Muscle layer of duodenum (tissue), 2 donors: ENCODE results near the gene PROK1.

Experiments used
- H3K27ac ChIP-seq: one replicate; pipeline ENCODE4 v1.7.0; 2013; ENCODE audit warnings: mild to moderate bottlenecking, low read length
- H3K27me3 ChIP-seq: one replicate; pipeline ENCODE4 v1.7.0; 2013; ENCODE audit warnings: low read depth, mild to moderate bottlenecking, control low read depth, low read length
- H3K36me3 ChIP-seq, 2 donors: one replicate each; pipeline ENCODE4 v1.7.0; 2013; ENCODE audit warnings: low read length in 2 of 2, control low read depth in 1 of 2, mild to moderate bottlenecking in 1 of 2; ENCODE audit not compliant: insufficient read depth in 2 of 2, control insufficient read depth in 1 of 2
- H3K4me1 ChIP-seq, 2 donors: one replicate each; pipeline ENCODE4 v1.7.0; 2013; ENCODE audit warnings: low read length in 2 of 2, mild to moderate bottlenecking in 2 of 2, control low read depth in 1 of 2, moderate library complexity in 1 of 2; ENCODE audit not compliant: insufficient read depth in 2 of 2, control insufficient read depth in 1 of 2
- H3K4me3 ChIP-seq, 2 donors: one replicate each; pipeline ENCODE4 v1.7.0; 2013; ENCODE audit warnings: low read length in 2 of 2, low read depth in 1 of 2, mild to moderate bottlenecking in 1 of 2
- H3K9me3 ChIP-seq, 2 donors: one replicate each; pipeline ENCODE4 v1.7.0; 2013; ENCODE audit warnings: low read length in 2 of 2, control low read depth in 1 of 2, mild to moderate bottlenecking in 1 of 2; ENCODE audit not compliant: control insufficient read depth in 1 of 2
- donor health status: healthy.

PROK1 gene

GRCh38 chr1:110454328-110454727 lies 3.4 kb downstream of the PROK1 start:
- H3K27me3 ChIP-seq = peaks cover 10% of the 10 kb centered on the region
- H3K4me3 ChIP-seq = no peak overlapping the region
- H3K9me3 ChIP-seq = no peaks in the 10 kb centered on the region
- no peaks in the 10 kb centered on the region for H3K36me3 ChIP-seq
- no peaks in the 10 kb centered on the region for H3K4me1 ChIP-seq
- H3K27ac ChIP-seq = no peak overlapping the region

- Histone ChIP-seq H3K27ac (no peak overlapping the region), H3K4me1 (no peaks in the 10 kb centered on the region), H3K4me3 (no peak overlapping the region), H3K9me3 (no peaks in the 10 kb centered on the region), H3K27me3 (peaks cover 10% of the 10 kb centered on the region), H3K36me3 (no peaks in the 10 kb centered on the region)
Observed at GRCh38 chr1:110455151-110455550, 4.2 kb downstream of the PROK1 start.

- Histone ChIP-seq H3K27ac (no peak overlapping the region), H3K4me3 (no peak overlapping the region), H3K9me3 (no peaks in the 10 kb centered on the region), H3K36me3 (no peaks in the 10 kb centered on the region), H3K27me3 (peaks cover 3% of the 10 kb centered on the region), H3K4me1 (no peaks in the 10 kb centered on the region)
Observed at GRCh38 chr1:110457206-110457605, 6.3 kb downstream of the PROK1 start.

DNA sequence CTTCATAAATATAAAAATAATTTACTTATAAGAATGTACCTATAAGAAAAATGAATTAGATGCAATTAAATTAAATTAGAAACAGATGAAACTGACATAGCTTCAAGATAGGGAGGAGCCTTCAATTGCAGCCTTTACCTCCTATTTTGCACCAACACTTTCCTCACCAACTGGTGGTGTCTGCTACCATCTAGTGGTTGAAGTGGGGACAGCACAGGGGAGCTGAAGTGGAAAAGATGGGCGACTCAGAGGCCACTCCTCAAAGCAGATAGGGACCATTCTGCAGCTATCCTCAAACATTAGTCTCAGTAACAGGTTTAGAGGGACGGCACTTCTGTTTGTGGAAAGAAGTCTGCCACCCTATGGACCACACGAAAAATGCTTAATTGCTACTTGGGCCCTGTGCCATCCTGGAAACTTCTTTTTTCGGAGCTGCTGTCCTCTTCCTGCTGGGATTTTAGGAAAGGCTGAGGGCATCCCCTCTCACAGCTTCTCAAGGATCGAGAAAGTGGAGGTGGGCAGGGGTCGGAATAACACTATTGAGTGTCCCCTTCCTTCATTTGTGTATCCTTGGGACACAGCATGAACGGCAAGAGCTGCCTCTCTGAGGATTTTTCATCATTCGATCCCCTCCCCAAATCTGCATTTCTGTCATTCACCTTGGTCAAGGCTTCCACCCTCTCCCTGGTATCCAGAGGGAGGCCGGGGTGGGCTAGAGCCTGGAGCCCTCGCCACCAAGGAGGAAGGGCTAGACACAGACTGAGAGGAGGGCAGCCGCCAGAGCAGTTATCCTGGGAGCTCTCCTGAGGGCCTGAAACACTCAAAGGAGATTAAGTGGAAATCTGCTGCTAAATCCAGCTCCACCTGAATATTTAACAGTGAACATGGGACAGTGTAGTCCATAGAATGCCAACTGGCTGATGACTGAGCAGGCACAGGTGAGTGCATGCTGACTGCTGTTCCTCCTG lies 9.6 kb downstream of the PROK1 start:
- Histone ChIP-seq H3K9me3 (no peaks in the 10 kb centered on the region), H3K4me3 (no peak overlapping the region), H3K4me1 (peaks cover 0 to 4% of the 10 kb centered on the region in 2 donors), H3K36me3 (no peaks in the 10 kb centered on the region), H3K27ac (no peak overlapping the region), H3K27me3 (no peaks in the 10 kb centered on the region)

DNA sequence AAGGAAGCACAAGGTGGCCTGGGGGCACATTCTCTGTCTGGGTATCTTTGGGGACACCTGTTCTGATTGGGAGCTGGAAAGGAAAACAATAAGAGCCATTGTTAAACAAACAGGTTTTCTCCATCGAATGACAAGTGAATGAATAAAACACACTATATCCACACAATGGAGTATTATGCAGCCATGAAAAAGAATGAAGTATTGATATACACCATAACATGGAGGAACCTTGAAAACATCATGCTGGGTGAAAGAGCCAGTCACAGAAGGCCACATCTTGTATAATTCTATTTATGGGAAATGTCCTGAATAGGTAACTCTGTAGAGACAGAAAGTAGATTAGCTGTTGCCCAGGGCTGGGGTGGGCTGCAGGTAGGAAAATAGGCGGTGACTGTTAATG lies 11.1 kb downstream of the PROK1 start:
- Histone ChIP-seq H3K9me3 (no peaks in the 10 kb centered on the region), H3K4me1 (peaks cover 0 to 4% of the 10 kb centered on the region in 2 donors), H3K27ac (no peak overlapping the region), H3K4me3 (no peak overlapping the region), H3K36me3 (no peaks in the 10 kb centered on the region), H3K27me3 (no peaks in the 10 kb centered on the region)

- H3K4me3 ChIP-seq = no peak overlapping the region
- no peaks in the 10 kb centered on the region for H3K9me3 ChIP-seq
- H3K36me3 ChIP-seq = no peaks in the 10 kb centered on the region
- peaks cover 0 to 4% of the 10 kb centered on the region in 2 donors for H3K4me1 ChIP-seq
- H3K27ac ChIP-seq = no peak overlapping the region
- no peaks in the 10 kb centered on the region for H3K27me3 ChIP-seq
Observed at GRCh38 chr1:110462964-110463363, 12.0 kb downstream of the PROK1 start.

GRCh38 chr1:110463725-110464124 lies 12.8 kb downstream of the PROK1 start:
- Histone ChIP-seq H3K9me3 (no peaks in the 10 kb centered on the region), H3K27ac (no peak overlapping the region), H3K27me3 (no peaks in the 10 kb centered on the region), H3K4me1 (peaks cover 0 to 4% of the 10 kb centered on the region in 2 donors), H3K4me3 (no peak overlapping the region), H3K36me3 (no peaks in the 10 kb centered on the region)

GRCh38 chr1:110464340-110464739 lies 13.4 kb downstream of the PROK1 start:
- Histone ChIP-seq H3K27ac (no peak overlapping the region), H3K9me3 (no peaks in the 10 kb centered on the region), H3K36me3 (no peaks in the 10 kb centered on the region), H3K4me1 (peaks cover 0 to 4% of the 10 kb centered on the region in 2 donors), H3K4me3 (no peak overlapping the region), H3K27me3 (no peaks in the 10 kb centered on the region)

DNA sequence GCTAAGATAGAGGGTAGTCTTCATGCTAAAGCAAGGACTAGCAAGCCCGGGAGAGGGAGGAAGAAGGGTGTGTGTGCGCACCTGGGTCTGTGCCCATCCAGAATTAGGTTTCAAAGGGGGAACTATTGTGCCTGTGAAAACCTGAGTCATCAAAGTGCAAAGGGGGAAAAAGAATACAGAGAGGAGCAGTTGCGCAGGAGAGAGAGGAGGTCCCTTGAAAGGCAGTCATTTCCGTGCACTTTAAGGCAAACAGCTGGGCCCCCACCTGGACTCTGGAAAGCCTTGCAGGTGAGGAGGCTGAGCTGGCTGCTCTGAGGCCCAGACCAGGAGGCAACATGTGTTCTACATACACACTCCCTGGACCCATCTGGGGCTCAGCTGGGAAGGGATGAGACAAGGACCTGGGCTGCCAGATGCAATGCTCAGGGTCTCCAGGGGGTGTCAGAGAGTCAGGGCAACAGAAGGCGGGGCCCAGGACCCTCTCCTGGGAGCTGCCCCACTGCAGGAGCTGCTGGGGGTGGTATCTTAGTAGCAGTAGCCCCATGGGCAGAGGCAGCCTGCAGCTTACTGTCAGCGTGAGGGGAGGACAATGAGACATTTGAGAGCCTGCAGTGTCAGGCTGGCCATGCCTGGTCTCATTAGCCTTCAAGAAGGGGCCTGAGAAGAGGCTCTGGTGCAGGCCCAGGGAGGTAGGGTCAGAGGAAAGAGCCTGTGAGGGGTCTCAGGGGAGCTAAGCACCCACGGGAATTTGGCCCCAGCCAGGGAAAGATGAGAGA lies 14.3 kb downstream of the PROK1 start:
- Histone ChIP-seq H3K9me3 (no peaks in the 10 kb centered on the region), H3K36me3 (no peaks in the 10 kb centered on the region), H3K27me3 (no peaks in the 10 kb centered on the region), H3K4me3 (no peak overlapping the region), H3K27ac (no peak overlapping the region), H3K4me1 (peaks cover 0 to 4% of the 10 kb centered on the region in 2 donors)

GRCh38 chr1:110465814-110466380 lies 14.9 kb downstream of the PROK1 start:
- no peaks in the 10 kb centered on the region for H3K27me3 ChIP-seq
- no peak overlapping the region for H3K4me3 ChIP-seq
- no peaks in the 10 kb centered on the region for H3K9me3 ChIP-seq
- no peak overlapping the region for H3K27ac ChIP-seq
- H3K36me3 ChIP-seq = no peaks in the 10 kb centered on the region
- H3K4me1 ChIP-seq = peaks cover 0 to 4% of the 10 kb centered on the region in 2 donors

DNA sequence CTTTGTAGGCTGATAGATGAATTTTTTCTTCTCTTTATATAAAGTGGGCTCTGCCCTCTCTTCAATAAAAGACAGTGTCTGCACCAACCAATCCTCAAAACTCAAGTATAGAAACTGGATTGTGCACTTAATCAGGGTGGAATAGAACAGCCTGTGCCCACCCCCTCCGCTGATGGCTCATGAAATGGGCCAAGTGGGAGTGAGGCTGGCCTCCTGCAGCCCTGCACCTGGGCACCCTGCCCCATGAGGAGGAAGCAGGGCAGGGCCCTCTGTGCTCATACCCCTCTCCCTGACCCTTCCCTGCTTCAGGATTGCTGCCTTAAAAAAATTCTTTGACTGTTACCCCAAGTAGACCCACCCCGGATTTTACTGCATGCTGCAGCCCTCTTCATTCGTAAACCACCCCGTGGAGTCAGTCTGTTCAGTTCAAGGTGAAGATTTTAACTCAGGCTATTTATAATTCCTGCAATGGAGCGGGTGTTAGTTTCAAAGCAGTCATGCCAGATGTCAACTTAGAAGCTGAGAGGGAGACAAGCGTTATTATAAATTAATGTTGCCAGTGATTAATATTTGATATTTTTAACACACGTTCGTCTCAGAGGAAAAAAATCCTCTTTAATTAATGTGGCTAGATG lies 15.8 kb downstream of the PROK1 start:
- Histone ChIP-seq H3K27ac (no peak overlapping the region), H3K9me3 (no peaks in the 10 kb centered on the region), H3K4me1 (peaks cover 0 to 4% of the 10 kb centered on the region in 2 donors), H3K4me3 (no peak overlapping the region), H3K36me3 (no peaks in the 10 kb centered on the region), H3K27me3 (no peaks in the 10 kb centered on the region)
